Lower lobe of right lung (tissue), 2 donors: ENCODE data around the gene GNB2. TPM values are rescaled to one million over a fixed set of nuclear protein-coding genes. Genes with fewer than 3 reads are reported as not detected.
A peak's percentile ranks its signal among the peaks of the same experiment; 100 is the strongest.

ENCODE experiments used
- ATAC-seq, 2 donors: fragments of 200-7000 bp; cut with Tn5 transposase; one replicate each; pipeline ENCODE4 v1.9.1; 2020 to 2022; ENCODE audit warnings: mild to moderate bottlenecking in 2 of 2, moderate library complexity in 2 of 2
- DNase-seq: peaks from one replicate; pipeline ENCODE4 v3.0.0-alpha.2; 2020
- H3K27ac ChIP-seq: fragments of 200-600 bp; one replicate; pipeline ENCODE4 v1.8.0; 2022
- H3K27me3 ChIP-seq: fragments of 200-600 bp; one replicate; pipeline ENCODE4 v1.8.0; 2022; ENCODE audit warnings: low read depth
- H3K36me3 ChIP-seq: fragments of 200-600 bp; one replicate; pipeline ENCODE4 v1.8.0; 2022; ENCODE audit warnings: mild to moderate bottlenecking
- H3K4me1 ChIP-seq: fragments of 200-600 bp; one replicate; pipeline ENCODE4 v1.8.0; 2022
- H3K4me3 ChIP-seq: fragments of 200-600 bp; one replicate; pipeline ENCODE4 v1.8.0; 2022; ENCODE audit warnings: mild to moderate bottlenecking
- H3K9me3 ChIP-seq: fragments of 200-600 bp; one replicate; pipeline ENCODE4 v1.8.0; 2022
- CTCF ChIP-seq: fragments of 200-600 bp; IDR thresholded peaks from one replicate; pipeline ENCODE4 v1.8.0; 2022; ENCODE audit warnings: antibody characterized with exemption, mild to moderate bottlenecking
- intact Hi-C: fragments of 100-400 bp; cut with DNase I; formaldehyde crosslinking; loops from one replicate; pipeline ENCODE4 v1.11.0; 2022
- long read RNA-seq: library from polyadenylated mRNA; unstranded; transcript quantifications from one replicate; pipeline ENCODE4 v2.0.0, GENCODE V29; 2021
- total RNA-seq: library from RNA; stranded (reverse); fragmentation: NEBNext Ultra II Directional; extraction: Animal tissue kit (Norgen Biotek cat#: 25700); gene quantifications from one replicate; pipeline ENCODE4 v1.2.1, GENCODE V29; 2021
- donor health status: DM: no; HTN: yes; CAD: no; lungs with severe emphysema.

GNB2 gene
- 247 TPM for total RNA-seq
- long read RNA-seq, transcript GNB2-201 (10 exons, 1,878 nt), result major isoform, 146 of 217 reads
- long read RNA-seq, transcript GNB2-211 (6 exons, 1,702 nt), result minor isoform, 5 of 217 reads
- long read RNA-seq, partial matches to known transcripts, result 17 of 217 reads
- long read RNA-seq, other reads (novel, unspliced or antisense), result 42 of 217 reads

GRCh38 chr7:100673302-100673941, at the start of gene GNB2:
GNB2 (plus strand) TSS chr7:100673740; CDS start chr7:100676266, 2,526 bp downstream.
- no peak for TF ChIP-seq CTCF
- intact Hi-C loops, result no loop called here

DNA sequence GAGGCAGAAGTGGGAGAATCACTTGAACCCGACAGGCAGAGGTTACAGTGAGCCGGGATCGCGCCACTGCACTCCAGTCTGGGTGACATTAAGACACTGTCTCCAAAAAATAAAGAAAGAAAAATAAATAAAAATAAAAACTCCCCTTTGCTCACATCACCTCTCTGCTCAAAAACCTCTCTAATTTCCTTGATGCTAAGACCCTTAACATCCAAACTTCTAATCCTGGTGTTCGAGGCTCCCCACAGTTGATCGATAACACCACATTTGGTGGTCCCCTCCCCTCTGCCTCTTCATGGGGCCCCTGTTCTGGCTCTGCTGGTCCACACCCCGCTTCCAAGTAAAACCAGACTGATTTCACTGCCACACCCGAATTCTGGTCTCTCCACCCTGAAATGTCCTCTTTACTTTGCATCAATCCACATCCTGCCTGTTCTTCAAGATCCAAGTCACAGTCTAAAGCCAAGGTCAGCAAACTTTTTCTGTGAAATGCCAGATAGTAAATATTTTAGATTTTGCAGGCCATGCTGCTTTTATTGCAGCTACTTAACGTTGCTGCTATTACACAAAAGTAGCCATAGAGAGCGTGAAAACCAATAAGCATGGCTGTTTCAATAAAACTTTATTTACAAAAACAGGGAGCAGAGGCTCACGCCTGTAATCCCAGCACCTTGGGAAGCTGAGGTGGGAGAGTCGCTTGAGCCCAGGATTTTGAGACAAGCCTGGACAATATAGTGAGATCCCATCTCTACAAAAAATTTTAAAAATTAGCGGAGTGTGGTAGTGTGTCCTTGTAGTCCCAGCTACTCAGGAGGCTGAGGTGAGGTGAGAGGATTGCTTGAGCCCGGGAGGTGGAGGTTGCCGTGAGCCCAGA, 49.4 kb upstream of the GNB2 start:
- no peak for ATAC-seq
- no peaks in the 10 kb centered on the region for H3K27me3 ChIP-seq
- peaks cover 6% of the 10 kb centered on the region for H3K4me1 ChIP-seq
- no peak for DNase-seq
- no peaks in the 10 kb centered on the region for H3K9me3 ChIP-seq
- intact Hi-C loops, result no loop called here
- no peaks in the 10 kb centered on the region for H3K36me3 ChIP-seq
- no peak overlapping the region for H3K4me3 ChIP-seq
- no peak for TF ChIP-seq CTCF
- no peak overlapping the region for H3K27ac ChIP-seq

More at GRCh38 chr7:100673302-100673941, at the start of gene GNB2:
- Histone ChIP-seq H3K4me1 (peaks cover 20% of the 10 kb centered on the region), H3K27me3 (no peaks in the 10 kb centered on the region), H3K9me3 (no peaks in the 10 kb centered on the region), H3K27ac (peak within 1 kb of the TSS; percentile 98), H3K4me3 (peak within 1 kb of the TSS; percentile 95), H3K36me3 (peaks cover 22% of the 10 kb centered on the region)
- ATAC-seq, result peak; percentile 91 to 94
- peak; percentile 99 for DNase-seq

- Histone ChIP-seq H3K4me1 (peaks cover 6% of the 10 kb centered on the region), H3K36me3 (no peaks in the 10 kb centered on the region), H3K27me3 (no peaks in the 10 kb centered on the region), H3K27ac (no peak overlapping the region), H3K4me3 (peak overlapping the region; percentile 44), H3K9me3 (no peaks in the 10 kb centered on the region)
- ATAC-seq (no peak), DNase-seq (no peak)
- TF ChIP-seq CTCF, result no peak
- intact Hi-C loops, result no loop called here
These were observed 47.5 kb upstream of the GNB2 start for GRCh38 chr7:100626055-100626454.

GRCh38 chr7:100626530-100627237, 46.9 kb upstream of the GNB2 start:
- intact Hi-C loops, result no loop called here
- ATAC-seq (peak; percentile 96 to 97), DNase-seq (peak; percentile 87)
- peak overlapping the region; percentile 44 for H3K4me3 ChIP-seq
- H3K27me3 ChIP-seq, result no peaks in the 10 kb centered on the region
- peak overlapping the region; percentile 51 for H3K27ac ChIP-seq
- H3K4me1 ChIP-seq, result peaks cover 6% of the 10 kb centered on the region
- no peaks in the 10 kb centered on the region for H3K36me3 ChIP-seq
- TF ChIP-seq CTCF, result no peak
- H3K9me3 ChIP-seq, result no peaks in the 10 kb centered on the region

DNA sequence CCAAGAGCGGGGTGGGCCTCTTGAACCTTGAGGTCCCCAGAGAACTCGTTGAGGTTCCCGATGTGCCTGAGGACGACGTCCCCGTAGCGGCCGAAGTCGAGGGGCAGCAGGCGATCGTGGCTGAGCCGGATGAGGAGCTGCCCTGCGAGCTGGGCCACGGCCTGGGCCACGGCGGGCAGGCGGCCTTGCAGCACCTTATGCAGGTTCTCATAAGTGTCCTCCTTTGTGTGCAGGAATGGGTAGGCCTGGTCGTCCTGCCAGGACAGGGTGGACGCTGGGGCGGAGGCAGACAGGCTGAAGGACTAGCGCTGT, 46.3 kb upstream of the GNB2 start:
- Histone ChIP-seq H3K36me3 (no peaks in the 10 kb centered on the region), H3K4me3 (no peak overlapping the region), H3K27ac (peak overlapping the region; percentile 51), H3K9me3 (no peaks in the 10 kb centered on the region), H3K27me3 (peaks cover 3% of the 10 kb centered on the region), H3K4me1 (peaks cover 6% of the 10 kb centered on the region)
- TF ChIP-seq CTCF, result no peak
- DNase-seq, result no peak
- ATAC-seq, result peak in 1 of 2 donors; percentile 4
- intact Hi-C loops, result no loop called here
